Chondrocyte (in vitro differentiated cells): ENCODE results near the gene AHRR. TPM values are rescaled to one million over a fixed set of nuclear protein-coding genes. Genes with fewer than 3 reads are reported as not detected.
"Not testable (repeated sequence)": the region's sequence is repeated elsewhere in the genome, so short reads cannot be mapped to it uniquely, and the experiment has no call there.

Source experiments
- DNase-seq: peaks from one replicate; pipeline ENCODE4 v3.0.0; 2021; ENCODE audit warnings: mixed read lengths, low spot score
- H3K27ac Mint-ChIP-seq: one replicate; pipeline ENCODE4 v1.8.0; 2021; ENCODE audit warnings: mild to moderate bottlenecking, moderate library complexity, mixed read lengths; ENCODE audit not compliant: unreplicated experiment
- H3K27me3 Mint-ChIP-seq: 2 replicates; pipeline ENCODE4 v1.8.0; 2021; ENCODE audit warnings: low read depth, mixed read lengths
- H3K36me3 Mint-ChIP-seq: 2 replicates; pipeline ENCODE4 v1.8.0; 2021; ENCODE audit warnings: low read depth, mixed read lengths
- H3K4me1 Mint-ChIP-seq: 2 replicates; pipeline ENCODE4 v1.8.0; 2021; ENCODE audit warnings: low read depth, mild to moderate bottlenecking, mixed read lengths
- H3K4me3 Mint-ChIP-seq: one replicate; pipeline ENCODE4 v1.8.0; 2021; ENCODE audit warnings: mild to moderate bottlenecking, moderate library complexity, mixed read lengths; ENCODE audit not compliant: unreplicated experiment
- H3K9me3 Mint-ChIP-seq: 2 replicates; pipeline ENCODE4 v1.8.0; 2021; ENCODE audit warnings: low read depth, mixed read lengths
- CTCF ChIP-seq: fragments of 200-600 bp; sonication (generic); IDR thresholded peaks from 2 replicates; pipeline ENCODE4 v1.5.0; 2021; ENCODE audit warnings: antibody characterized with exemption, mild to moderate bottlenecking, moderate library complexity
- total RNA-seq: library from RNA; stranded (reverse); gene quantifications from 3 replicates; pipeline ENCODE4 v1.2.1, GENCODE V29; 2021

AHRR gene
- total RNA-seq, 1 donor from 2014 or later = 17.3 TPM

GRCh38 chr5:378976-379742 is 57.6 kb downstream of the AHRR start:
- Mint-ChIP-seq H3K9me3 (peaks cover 19% of the 10 kb centered on the region), H3K4me3 (no peak overlapping the region), H3K36me3 (peaks cover 22% of the 10 kb centered on the region), H3K27ac (no peak overlapping the region), H3K4me1 (peaks cover 34% of the 10 kb centered on the region), H3K27me3 (no peaks in the 10 kb centered on the region)
- peak; percentile 67 for DNase-seq
- TF ChIP-seq CTCF = no peak

- no peak overlapping the region for H3K4me3 Mint-ChIP-seq
- no peaks in the 10 kb centered on the region for H3K27me3 Mint-ChIP-seq
- peaks cover 23% of the 10 kb centered on the region for H3K4me1 Mint-ChIP-seq
- peaks cover 24% of the 10 kb centered on the region for H3K9me3 Mint-ChIP-seq
- DNase-seq = no peak
- TF ChIP-seq CTCF = no peak
- peaks cover 28% of the 10 kb centered on the region for H3K36me3 Mint-ChIP-seq
- H3K27ac Mint-ChIP-seq = peak overlapping the region; percentile 22
Measured at GRCh38 chr5:380701-381309, 59.3 kb downstream of the AHRR start.

GRCh38 chr5:383066-383465 is 61.6 kb downstream of the AHRR start:
- Mint-ChIP-seq H3K9me3 (peaks cover 28% of the 10 kb centered on the region), H3K27ac (no peak overlapping the region), H3K4me3 (no peak overlapping the region), H3K36me3 (peaks cover 30% of the 10 kb centered on the region), H3K4me1 (peaks cover 23% of the 10 kb centered on the region), H3K27me3 (no peaks in the 10 kb centered on the region)
- TF ChIP-seq CTCF = no peak
- DNase-seq = no peak

- Mint-ChIP-seq H3K9me3 (peaks cover 28% of the 10 kb centered on the region), H3K36me3 (peaks cover 30% of the 10 kb centered on the region), H3K4me1 (peaks cover 18% of the 10 kb centered on the region)
Measured at GRCh38 chr5:383621-384020, 62.1 kb downstream of the AHRR start.

GRCh38 chr5:384576-384975 is 63.1 kb downstream of the AHRR start:
- not testable (repeated sequence) for H3K4me3 Mint-ChIP-seq, DNase-seq, H3K27me3 Mint-ChIP-seq, H3K27ac Mint-ChIP-seq
- Mint-ChIP-seq H3K9me3 (peaks cover 25% of the 10 kb centered on the region), H3K4me1 (peaks cover 10% of the 10 kb centered on the region), H3K36me3 (peaks cover 24% of the 10 kb centered on the region)

More at GRCh38 chr5:383621-384020, 62.1 kb downstream of the AHRR start:
- Mint-ChIP-seq H3K27ac (no peak overlapping the region), H3K4me3 (no peak overlapping the region), H3K27me3 (no peaks in the 10 kb centered on the region)
- TF ChIP-seq CTCF = no peak
- no peak for DNase-seq
